ENCODE results near the gene PACSIN3. TPM values are rescaled to one million over a fixed set of nuclear protein-coding genes. Genes with fewer than 3 reads are reported as not detected.

The PACSIN3 gene
- total RNA-seq, 1 experiment from 2014 or later: 19.6 TPM

GRCh38 chr11:47154616-47155570 is 31.3 kb downstream of the PACSIN3 start:
- DNase-seq (ENCODE audit: low read depth): no peak

DNA sequence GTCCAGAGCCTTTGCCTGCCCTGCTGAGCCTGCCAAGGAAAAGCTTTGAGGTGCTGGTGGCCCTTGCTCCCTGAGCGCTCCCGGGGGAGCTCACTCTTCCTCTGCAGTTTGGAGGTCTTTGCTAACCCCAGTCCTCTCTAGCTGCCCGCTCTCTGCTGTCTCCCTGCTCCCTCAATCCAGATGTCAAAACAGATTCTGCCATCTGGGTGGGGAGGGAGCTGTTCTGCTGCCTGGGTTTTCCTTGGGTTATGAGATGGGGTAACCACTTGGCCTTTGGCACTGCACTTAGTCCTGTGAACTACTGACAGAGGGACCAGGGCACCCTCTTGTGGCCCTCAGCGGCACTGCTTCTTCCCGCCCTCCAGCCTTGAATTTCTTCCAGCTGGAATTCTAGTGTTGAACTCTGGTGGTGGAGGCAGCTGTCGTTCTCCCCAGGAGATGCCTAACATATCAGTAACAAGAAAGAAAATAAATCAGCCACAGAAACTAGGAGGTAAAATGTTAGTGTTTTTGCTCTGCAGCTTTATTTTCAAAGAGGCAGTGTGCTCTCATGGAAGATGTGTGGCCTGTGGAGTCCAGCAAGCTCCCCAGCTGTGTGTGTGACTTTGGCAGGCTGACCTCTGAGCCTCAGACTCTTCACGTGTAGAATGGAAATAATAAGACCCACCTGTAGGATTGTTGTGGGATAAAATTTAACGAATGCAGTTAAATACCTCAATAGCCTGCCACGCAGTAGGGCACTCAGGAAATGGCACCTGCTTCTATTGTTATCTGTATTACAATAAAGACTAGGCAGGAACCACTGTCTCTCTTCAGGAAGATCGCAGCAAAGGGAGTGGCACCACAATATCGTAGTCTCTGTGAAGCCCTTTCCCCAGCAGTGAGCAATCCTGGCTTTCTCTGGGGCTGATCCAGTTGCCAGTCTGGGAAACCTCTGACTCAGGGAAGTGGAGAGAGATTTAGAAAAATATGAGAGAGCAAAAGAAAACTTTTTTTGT is 33.0 kb downstream of the PACSIN3 start:
- DNase-seq (ENCODE audit: low read depth): peak; percentile 90

DNA sequence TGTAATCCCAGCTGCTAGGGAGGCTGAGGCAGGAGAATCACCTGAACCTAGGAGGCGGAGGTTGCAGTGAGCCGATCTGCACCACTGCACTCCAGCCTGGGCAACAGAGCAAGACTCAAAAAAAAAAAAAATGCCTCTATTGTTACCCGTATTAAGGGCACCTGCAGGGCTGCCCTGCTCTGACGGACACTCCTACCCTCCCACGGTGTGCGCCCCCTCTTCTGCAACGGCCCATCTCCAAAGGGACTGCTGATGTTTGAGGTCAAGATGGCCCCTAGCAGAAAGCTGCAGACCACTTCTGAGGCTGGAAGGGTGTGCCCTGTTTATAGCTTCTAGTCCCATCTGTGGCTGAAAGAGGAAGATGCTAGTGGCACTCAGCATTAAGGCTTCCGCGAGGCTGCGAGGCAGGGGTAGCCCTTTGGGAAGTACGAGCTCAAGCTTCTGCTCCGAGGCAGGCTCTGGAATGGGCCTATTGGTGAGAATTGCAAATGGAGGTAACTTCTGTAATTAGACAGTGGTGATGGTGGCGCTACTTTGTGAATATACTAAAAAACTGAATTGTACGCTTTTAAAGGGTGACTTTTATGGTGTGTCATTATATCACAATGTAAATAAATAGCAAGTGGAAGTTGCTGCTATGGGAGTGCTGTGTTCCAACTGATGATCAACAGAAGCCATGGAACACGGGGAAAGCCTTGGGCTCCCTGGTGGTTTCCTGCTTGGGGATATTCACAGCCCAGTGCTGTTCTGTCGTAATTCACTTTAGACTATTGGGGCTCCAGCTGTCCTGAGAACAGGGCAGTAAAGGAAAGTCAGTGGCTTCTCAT is 33.9 kb downstream of the PACSIN3 start:
- no peak for DNase-seq (ENCODE audit: low read depth)

DNA sequence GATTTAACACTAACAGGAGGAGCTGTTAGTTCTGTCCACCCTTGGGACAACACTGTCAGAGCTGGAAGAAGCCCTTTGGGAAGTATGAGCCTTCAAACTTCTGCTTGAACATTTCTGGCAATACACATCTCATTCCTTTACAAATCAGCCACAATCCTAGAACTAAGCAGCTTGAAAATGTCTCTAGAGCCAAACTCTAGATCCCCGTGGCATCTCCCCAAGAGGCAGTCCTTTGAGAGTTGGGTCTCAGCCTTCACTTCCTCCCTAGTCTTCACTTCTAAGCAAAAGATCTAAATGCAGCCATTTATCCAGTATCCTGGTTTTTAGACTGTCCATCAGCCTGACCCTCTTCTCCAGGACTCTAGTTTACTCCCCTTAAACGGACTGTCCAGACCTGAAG is 36.5 kb downstream of the PACSIN3 start:
- DNase-seq (ENCODE audit: low read depth): no peak

DNA sequence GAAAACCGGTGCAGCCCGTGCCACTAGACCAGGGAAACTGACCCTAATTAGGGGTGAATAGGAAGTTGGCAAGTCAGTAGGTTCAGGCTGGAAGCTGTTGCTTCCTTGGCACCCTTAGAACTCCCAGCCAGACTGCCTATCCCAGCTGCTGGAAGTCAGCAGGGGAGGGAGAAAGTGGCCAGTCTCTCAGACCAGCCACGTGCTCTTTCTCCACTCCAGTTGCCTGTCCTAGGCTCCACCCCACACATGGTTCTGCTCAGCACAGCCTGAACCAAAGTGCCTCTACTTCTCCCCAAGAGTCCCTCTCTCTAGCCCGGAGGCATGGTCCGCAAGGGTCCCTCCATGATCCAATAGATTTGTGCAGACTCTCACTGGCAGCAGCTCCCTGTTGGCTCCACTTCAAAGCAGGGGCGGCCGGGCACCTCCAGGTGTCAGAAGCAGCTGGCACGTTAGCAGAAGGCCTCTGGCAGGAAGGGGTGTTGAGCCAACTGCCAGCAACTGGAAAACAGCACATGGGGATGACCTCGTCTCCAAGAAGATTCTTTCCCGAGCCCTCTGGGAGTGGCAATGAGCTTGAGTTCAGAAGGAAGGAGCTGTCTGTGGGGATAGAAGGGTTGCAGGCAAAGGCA is 37.2 kb downstream of the PACSIN3 start:
- DNase-seq (ENCODE audit: low read depth): peak; percentile 43

- no peak for DNase-seq (ENCODE audit: low read depth)
These were observed 38.0 kb downstream of the PACSIN3 start for GRCh38 chr11:47148270-47148669.

GRCh38 chr11:47147681-47148080 is 38.6 kb downstream of the PACSIN3 start:
- DNase-seq (ENCODE audit: low read depth): no peak

DNA sequence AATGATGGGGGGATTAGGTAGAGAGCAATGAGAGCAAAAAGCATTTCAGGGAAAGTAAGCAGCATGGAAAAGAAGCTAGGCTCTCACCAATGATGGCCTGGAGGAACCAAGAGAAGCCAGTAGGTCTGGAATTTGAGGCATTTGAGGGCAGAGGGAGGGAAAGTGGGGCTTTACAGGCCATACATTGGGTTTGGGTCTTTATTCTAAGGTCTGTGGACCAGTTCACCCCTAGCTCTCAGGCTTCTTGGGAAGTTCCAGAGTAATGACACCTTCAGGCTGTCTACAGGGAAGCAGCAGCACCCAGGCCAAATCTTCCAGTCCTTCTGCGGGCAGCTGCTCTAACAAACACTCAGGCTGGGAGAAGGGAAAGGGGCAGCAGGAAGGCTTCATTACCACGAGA is 39.0 kb downstream of the PACSIN3 start:
- no peak for DNase-seq (ENCODE audit: low read depth)

GRCh38 chr11:47144541-47144940 is 41.7 kb downstream of the PACSIN3 start:
- DNase-seq (ENCODE audit: low read depth): no peak

DNA sequence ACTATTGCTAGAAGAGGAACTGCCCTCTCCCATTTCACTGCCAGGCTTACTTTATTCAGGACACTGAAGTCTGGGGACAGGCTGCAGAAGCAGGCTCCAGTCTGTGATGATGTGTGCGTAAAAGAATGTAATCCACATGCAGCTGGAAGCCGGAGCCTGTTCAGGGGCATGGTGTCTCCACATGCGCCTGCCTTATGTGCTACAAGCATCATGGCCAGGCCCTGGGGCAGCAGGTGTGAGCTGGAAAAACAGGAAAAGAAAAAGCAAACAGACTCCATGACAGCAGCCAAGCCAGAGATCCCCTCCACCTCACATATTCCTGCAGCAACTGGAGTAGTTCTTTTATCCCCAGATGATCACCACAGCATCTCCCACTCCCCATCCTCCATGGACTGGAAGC is 42.9 kb downstream of the PACSIN3 start:
- peak; percentile 82 for DNase-seq (ENCODE audit: low read depth)

- DNase-seq (ENCODE audit: low read depth): no peak
These were observed 46.4 kb downstream of the PACSIN3 start for GRCh38 chr11:47139878-47140277.

- DNase-seq (ENCODE audit: low read depth): no peak
These were observed 48.8 kb downstream of the PACSIN3 start for GRCh38 chr11:47137476-47137875.

- DNase-seq (ENCODE audit: low read depth): no peak
These were observed 49.3 kb downstream of the PACSIN3 start for GRCh38 chr11:47136921-47137320.

- DNase-seq (ENCODE audit: low read depth): peak; percentile 60
These were observed 49.9 kb downstream of the PACSIN3 start for GRCh38 chr11:47136327-47136726.

GRCh38 chr11:47132981-47133380 is 53.3 kb downstream of the PACSIN3 start:
- DNase-seq (ENCODE audit: low read depth): no peak

GRCh38 chr11:47132490-47132889 is 53.7 kb downstream of the PACSIN3 start:
- no peak for DNase-seq (ENCODE audit: low read depth)

- DNase-seq (ENCODE audit: low read depth): no peak
These were observed 55.1 kb downstream of the PACSIN3 start for GRCh38 chr11:47131136-47131535.

DNA sequence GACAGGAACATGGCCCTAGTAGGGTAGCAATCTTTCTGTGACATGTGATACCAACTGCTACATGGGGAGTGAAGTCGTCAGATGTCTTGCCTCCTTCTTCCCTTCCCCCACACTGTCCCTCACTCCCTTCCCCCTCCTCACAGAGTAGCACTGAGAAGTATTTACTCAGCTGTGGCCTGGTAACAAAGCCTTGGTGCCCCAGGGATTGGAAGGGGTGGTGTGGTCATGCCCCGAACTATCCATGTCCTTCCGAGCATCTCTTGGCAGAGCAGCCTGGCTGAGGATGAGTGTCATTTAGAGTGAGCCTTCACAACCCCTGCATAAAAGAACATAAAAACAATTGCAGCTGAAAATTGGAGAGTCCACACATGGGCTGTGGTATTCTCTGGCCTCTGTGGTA is 55.7 kb downstream of the PACSIN3 start:
- peak; percentile 78 for DNase-seq (ENCODE audit: low read depth)

Data from LHCN-M2 (cell line).